SKM-1 treated with dmso at 0.1 percent for 144 hours (cell line): Measurements from ENCODE around the gene POLA2.
"Not testable (repeated sequence)": the region's sequence is repeated elsewhere in the genome, so short reads cannot be mapped to it uniquely, and the experiment has no call there.

ENCODE experiments used
- DNase-seq: peaks from one replicate; lab custom pipeline; 2025; ENCODE audit not compliant: unreplicated experiment; lab: John Stamatoyannopoulos, UW

Gene POLA2

DNA sequence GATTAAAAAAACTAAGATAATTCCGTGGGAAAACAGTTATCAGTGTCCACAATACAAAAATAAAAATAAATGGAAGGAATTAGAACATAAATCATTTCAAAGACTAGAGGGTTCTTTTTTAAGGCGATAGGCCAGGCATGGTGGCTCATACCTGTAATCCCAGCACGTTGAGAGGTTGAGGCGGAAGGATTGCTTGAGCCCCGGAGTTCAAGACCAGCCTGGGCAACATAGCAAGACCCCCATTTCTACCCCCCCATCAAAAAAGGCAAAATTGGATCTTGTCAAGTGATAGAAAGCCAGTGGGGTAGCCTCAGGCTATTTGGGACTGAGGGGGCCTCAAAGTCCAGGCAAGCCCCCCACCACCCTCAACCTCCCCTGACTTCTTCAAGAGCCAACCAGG lies 20.6 kb upstream of the POLA2 start:
- no peak for DNase-seq

DNA sequence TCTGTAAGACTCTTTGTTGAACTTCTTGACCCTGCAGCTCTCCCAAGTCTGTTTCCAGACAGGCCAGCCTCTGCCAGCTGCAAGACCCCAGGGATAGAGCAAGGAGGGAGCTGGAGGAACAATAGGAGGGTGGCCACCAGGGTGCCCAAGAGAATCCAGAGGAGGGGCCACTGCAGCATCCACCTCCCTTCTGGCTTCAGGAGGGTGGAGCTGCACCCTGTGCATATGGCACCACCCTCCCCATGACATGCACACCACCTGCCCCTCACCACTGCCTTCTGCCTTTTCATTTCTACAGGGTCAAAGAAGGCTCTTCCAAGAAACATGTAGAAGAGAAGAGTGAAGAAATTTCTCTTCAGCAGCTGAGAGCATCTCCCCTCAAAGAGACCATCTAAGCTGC lies 20.1 kb upstream of the POLA2 start:
- no peak for DNase-seq

DNA sequence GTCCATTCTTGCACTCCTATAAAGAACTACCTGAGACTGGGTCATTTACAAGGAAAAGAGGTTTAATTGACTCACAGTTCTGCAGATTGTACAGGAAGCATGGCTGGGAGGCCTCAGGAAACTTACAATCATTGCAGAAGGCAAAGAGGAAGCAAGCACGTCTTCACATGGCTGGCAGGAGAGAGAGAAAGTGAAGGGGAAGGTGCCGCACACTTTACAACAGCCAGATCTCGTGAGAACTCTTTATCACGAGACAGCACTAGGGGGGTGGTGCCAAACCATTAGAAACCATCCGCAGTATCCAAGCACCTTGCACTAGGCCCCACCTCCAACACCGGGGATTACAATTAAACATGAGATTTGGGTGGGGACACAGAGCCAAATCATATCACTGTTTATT lies 19.4 kb upstream of the POLA2 start:
- no peak for DNase-seq

DNA sequence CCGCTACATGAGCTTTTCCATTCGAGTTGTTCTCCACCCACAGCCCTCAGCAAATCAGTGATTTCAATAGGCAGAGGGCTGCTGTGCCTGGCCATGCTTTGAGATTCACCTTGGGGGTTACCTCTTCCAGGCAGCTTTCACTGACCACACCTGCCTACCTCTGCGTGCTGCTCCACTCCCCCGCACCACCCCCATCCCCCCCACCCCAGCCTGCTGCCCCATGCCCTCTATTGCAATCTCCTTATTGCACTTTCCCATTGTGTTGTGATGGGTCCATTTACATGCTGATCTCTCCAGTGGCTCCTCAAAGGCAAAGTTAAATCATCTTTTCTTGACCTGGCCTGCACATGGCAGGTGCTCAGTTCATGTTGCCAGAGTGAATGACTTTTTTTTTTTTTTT lies 18.0 kb upstream of the POLA2 start:
- no peak for DNase-seq

DNA sequence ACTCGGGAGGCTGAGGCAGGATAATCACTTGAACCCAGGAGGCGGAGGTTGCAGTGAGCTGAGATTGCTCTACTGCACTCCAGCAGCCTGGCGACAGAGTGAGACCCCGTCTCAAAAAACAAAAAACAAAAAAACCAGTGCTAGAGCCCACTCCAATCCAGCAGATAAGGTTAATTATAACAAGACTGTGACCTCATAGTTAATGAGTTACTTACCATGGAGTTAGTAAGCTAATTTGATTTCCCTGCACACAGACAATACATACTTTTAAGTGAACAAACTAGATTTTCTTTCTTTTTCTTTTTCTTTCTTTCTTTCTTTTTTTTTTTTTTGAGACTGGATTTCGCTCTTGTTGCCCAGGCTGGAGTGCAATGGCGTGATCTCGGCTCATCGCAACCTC lies 16.7 kb upstream of the POLA2 start:
- DNase-seq: not testable (repeated sequence)

DNA sequence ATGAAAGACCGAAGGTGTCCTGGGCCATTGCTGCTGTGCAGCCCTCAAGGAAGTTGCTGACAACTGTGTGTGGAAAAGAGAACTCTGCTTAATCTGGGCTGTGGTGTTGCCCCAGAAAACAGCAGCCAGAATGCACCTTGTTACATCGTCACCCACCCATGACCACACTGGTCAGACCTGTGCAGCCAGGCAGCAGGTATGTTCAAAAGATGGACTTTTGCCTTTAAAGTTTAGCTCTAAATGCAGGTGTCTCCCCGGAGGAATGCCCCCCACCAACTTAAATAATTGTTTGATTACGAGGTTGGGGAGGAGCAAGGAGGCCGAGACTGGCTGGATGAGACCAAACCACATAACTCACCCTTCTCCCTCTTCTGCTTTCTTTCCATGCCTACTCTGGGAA lies 15.3 kb upstream of the POLA2 start:
- no peak for DNase-seq

DNA sequence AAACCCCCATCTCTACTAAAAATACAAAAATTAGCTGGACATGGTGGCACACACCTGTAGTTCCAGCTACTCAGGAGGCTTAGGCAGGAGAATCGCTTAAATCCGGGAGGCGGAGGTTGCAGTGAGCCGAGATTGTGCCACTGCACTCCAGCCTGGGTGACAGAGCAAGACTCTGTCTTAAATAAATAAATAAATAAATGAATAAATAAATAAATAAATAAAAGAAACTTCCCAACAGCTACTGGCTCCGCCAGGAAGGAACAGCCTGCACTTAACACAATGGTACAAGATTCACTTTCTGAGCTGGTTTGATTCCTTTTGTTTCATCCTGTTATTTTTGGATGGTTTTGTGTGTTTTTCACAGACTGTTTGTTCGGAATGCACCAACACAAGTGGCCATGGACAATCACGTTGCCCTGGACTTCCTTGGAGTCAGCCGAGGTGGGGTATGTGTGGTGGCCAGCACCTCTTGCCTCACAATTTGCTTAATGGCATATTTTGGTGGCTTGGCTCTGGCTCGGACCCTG lies 13.5 kb upstream of the POLA2 start:
- DNase-seq: not testable (repeated sequence)

DNA sequence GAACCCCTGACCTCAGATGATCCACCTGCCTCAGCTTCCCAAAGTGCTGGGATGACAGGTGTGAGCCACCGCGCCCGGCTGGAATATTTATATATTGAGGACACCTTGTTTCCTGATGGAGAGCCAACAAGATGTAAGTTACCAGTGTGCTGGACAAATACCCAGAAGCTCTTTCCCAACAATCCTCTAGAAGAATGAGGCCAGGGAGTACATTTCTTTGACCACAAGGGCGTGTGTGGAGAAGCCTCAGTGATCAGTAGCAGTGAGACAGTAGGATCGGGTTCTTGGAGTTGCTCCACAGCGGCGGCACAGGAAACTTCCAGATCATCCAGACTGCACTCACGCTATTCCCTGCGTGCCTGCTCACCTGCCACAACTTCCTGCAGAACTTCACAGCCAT lies 10.3 kb upstream of the POLA2 start:
- DNase-seq: no peak

DNA sequence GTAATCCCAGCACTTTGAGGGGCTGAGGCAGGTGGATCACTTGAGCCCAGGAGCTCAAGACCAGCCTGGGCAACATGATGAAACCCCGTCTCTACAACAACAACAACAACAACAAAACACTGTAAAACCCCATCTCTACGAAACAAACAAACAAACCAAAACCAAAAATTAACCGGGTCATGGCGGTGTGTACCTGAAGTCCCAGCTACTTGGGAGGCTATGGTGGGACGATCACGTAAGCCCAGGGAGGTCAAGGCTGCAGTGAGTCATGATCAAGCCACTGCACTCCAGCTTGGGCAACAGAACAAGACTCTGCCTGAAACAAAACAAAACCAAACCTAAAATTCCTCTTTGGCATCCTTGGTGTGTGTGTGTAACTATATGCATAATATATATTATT lies 7.0 kb upstream of the POLA2 start:
- no peak for DNase-seq

- DNase-seq: no peak
Measured at GRCh38 chr11:65258988-65259387, 2.8 kb upstream of the POLA2 start.

DNA sequence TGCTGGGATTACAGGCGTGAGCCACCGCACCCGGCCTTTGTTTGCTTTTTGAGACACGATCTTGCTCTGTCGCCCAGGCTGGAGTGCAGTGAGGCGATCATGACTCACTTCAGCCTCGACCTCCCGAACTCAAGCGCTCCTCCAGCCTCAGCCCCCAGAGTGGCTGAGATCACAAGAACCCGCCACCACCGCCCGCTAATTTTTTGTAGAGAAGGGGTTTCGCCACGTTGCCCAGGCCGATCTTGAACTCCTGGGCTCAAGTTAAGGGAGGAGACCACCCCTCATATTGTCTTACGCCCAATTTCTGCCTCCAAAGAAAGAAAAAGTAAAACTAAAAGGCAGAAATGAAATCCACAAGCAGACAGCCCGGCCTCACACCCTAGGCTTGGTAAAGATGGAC lies 1.5 kb upstream of the POLA2 start:
- DNase-seq: no peak

GRCh38 chr11:65260756-65261590 lies 789 bp upstream of the POLA2 start:
- DNase-seq: no peak

GRCh38 chr11:65262381-65262680 lies 569 bp downstream of the POLA2 start:
- DNase-seq: no peak

- no peak for DNase-seq
Measured at GRCh38 chr11:65262776-65263175, 1.0 kb downstream of the POLA2 start.

DNA sequence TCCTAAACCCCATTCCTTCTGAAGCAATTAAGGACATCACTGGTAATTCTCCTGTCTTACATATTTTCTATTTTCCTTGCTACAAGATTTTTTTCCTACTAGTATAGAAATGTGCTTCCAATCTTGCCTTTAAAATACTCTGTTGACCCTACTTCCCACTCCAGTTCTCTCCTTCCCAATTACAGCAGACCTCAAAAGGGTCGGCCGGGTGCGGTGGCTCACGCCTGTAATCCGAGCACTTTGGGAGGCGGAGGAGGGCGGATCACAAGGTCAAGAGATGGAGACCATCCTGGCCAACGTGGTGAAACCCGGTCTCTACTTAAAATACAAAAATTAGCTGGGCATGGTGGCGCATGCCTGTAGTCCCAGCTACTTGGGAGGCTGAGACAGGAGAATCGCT lies 3.0 kb downstream of the POLA2 start:
- DNase-seq: not testable (repeated sequence)

DNA sequence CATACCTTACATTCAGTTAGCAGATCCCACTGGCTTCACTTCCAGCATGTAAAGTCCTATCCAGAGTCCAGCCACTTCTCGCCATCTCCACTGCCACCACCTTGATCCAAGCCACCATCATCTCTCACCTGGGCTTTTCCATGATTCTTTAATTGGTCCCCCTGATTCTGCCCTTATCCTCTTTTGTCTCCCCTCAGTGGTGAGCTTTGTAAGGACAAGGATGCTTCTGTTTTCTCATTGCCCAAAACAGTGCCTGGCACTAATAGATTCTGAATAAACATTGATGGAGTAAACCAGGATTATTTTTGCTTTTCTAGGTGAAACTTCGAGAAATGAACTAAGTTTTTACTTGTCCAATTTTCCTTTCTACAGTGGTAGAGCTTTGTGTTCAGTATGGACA lies 4.4 kb downstream of the POLA2 start:
- no peak for DNase-seq

DNA sequence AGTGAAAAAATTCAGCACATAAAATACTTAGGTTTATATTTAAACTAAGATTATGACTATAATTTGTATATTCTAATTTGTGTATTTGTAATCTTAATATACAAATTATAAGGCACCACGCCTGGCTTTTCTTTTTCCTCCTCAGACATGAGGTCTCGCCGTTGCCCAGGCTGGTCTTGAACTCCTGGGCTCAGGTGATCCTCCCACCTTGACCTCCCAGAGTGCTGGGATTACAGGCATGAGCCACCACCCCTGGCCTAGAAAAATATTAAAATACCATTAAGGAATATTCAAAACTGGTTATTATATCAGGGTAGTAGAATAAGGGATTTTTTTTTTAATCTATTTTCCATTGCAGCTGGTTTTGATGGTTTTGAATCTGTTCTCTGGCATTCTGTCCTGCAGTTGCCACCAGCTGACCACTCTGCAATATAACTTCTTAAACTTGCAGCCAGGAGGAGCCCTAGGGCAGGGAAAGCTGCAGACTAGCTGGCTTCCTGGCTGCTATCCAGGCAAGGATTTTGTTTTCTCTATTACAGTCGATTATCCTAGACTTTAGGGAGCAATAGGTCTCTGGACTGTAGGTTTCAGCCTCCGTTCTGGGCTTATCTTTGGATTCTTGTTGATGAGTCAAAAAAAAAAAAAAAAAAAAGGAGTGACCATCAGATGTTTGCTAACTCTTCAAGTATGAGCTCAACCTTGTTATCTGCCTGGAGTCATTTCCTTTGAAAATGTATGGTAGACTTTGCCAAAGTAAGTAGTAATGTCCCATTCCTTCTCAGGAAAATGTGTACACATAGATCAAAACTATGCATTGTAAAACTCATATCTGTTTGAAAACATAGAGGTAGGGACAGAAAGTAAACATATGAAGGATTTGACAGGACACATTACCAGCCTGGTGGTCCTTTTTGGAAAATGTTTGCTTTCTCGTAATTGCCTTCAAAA lies 13.2 kb downstream of the POLA2 start:
- DNase-seq: peak; percentile 36

GRCh38 chr11:65275906-65276305 lies 14.1 kb downstream of the POLA2 start:
- no peak for DNase-seq

DNA sequence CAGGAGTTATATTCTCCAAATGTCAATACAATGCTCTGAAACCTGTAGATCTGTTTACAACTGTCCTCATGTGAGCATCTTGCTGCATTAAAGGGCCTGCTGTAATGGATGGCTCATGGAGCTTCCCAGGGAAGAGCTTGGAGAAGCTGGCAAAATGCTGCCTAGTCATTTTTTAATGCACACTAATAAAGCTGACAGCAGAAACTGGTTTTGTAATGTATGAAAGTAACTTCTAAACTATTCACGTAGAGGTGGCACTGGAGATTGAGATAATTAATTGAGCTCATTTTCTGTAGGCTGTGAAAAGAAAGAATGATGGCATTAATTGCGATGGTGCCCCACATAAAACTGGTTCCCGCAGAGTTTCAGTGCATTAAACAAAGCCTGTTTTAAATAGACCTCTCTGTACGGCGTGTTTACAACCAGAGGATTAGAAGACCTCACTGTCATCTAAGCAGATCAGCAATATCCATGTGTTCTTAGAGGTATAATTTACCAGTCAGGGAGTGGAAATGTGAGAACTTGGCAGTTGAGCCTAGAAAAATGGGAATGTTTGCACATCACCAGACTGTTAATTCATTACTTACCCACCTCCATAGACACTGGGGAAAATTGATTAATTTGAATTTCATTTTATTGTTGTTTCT lies 16.0 kb downstream of the POLA2 start:
- DNase-seq: no peak

GRCh38 chr11:65278356-65278755 lies 16.6 kb downstream of the POLA2 start:
- no peak for DNase-seq

DNA sequence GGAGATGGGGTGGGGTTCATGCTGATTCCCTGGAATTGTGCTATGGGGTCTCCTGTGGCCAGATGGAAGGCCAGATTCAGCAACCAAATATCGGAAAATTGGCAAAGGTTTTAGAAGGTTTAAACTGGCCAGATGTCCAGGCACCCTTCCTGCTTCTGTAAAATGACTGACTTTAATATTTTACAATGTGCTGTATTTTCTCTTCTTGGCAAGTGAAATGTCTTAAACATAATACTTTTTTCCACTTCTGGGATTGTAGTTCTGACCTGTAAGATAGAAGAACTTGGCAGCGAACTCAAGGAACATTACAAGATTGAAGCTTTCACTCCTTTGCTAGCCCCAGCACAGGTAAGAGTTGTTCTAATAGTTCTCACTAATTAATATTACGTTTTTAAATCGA lies 17.5 kb downstream of the POLA2 start:
- no peak for DNase-seq
